ENCODE measurements around the gene SYNE1. TPM values are rescaled to one million over a fixed set of nuclear protein-coding genes. Genes with fewer than 3 reads are reported as not detected.

Gene SYNE1
- total RNA-seq, 3 donors from 2014 or later (not counting 1 experiment from before 2014, with no cell fraction given) = 489 to 570 (median 498) TPM

DNA sequence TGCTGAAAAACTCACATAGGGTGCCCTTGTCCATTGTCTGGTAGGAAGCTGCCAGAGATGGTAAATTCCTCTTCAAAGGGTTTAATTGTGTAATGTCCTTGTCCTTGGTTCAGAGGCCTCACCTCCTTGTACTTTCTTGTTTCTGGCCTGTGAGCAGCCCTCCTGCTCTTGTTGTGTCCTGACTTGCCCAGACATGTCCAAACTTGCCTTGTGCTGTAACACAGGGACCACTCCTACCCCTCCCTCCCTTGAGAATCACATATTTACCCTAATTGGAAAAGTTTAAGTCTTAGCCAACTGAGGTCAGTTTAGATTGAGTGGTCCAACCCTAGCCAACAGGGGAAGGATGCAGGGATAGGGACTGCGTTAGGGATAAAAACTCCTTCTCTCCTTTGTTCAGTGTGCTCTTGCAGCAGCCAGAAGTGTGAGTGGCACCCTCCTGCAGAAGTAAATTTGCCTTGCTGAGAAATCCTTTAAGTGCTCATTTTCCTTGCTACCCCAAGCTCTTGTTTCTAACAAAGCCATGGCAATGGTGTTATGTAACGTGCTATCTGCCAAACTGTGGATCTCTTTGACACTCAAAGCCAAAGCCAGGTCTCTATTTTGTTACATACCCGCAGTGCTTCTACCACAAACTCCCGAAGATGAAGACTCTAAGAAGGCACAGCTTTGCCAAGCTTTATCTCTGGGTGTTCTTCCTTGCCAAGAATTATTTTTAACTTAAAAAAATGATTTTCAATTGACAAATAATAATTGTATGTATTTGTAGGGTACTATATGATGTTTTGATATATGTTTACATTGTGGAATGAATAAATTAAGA, 415.1 kb downstream of the SYNE1 start:
- no peak for DNase-seq
- H3K27me3 ChIP-seq (ENCODE audit: control insufficient read depth, insufficient read depth, low read length) = no peaks in the 10 kb centered on the region
- Mint-ChIP-seq H3K27ac (peak overlapping the region in 1 of 2 donors; percentile 39), H3K4me1 (no peaks in the 10 kb centered on the region), H3K9me3 (peaks cover 6 to 9% of the 10 kb centered on the region in 2 donors), H3K4me3 (no peak overlapping the region), H3K27me3 (ENCODE audit: low read depth in 2 of 2) (no peaks in the 10 kb centered on the region), H3K36me3 (peaks cover 64% of the 10 kb centered on the region)
- 100% methylated on average over 4 of the region's 4 CpGs for WGBS (ENCODE audit: insufficient coverage)
- no peak for ATAC-seq
- TF ChIP-seq, protein P1, sequence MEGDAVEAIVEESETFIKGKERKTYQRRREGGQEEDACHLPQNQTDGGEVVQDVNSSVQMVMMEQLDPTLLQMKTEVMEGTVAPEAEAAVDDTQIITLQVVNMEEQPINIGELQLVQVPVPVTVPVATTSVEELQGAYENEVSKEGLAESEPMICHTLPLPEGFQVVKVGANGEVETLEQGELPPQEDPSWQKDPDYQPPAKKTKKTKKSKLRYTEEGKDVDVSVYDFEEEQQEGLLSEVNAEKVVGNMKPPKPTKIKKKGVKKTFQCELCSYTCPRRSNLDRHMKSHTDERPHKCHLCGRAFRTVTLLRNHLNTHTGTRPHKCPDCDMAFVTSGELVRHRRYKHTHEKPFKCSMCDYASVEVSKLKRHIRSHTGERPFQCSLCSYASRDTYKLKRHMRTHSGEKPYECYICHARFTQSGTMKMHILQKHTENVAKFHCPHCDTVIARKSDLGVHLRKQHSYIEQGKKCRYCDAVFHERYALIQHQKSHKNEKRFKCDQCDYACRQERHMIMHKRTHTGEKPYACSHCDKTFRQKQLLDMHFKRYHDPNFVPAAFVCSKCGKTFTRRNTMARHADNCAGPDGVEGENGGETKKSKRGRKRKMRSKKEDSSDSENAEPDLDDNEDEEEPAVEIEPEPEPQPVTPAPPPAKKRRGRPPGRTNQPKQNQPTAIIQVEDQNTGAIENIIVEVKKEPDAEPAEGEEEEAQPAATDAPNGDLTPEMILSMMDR (IDR thresholded peaks at IDR 0.05) = no peak
- H3K36me3 ChIP-seq (ENCODE audit: control insufficient read depth, insufficient read depth, low read length) = peaks cover 87% of the 10 kb centered on the region
- H3K4me3 ChIP-seq (ENCODE audit: low read length) = no peak overlapping the region
- H3K27ac ChIP-seq (ENCODE audit: low read length) = no peak overlapping the region
- no peaks in the 10 kb centered on the region for H3K4me1 ChIP-seq (ENCODE audit: control insufficient read depth, insufficient read depth, low read length)
- H3K9me3 ChIP-seq (ENCODE audit: control insufficient read depth, insufficient read depth, low read length) = peaks cover 8% of the 10 kb centered on the region
- intact Hi-C loops (cut with micrococcal nuclease) = no loop called here

DNA sequence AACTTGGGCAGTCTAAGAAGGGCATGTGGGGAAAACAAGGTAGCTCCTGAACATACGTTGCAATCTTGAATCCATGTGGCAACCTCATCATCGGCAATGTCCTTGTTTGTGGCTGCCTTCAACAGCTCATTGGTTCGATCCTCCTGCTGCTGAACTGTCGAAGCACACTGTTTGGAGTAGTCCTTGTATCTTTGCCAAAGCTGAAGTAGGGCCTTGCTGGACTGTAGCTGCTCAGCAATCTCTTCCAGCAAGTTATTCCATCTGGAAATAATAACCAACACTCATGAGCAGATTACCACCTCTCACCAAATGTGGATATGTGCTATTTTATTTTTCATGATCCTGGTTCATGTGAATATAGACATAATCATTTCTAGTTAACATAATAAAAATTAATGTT, 416.4 kb downstream of the SYNE1 start:
- ATAC-seq (no peak), DNase-seq (no peak)
- no peaks in the 10 kb centered on the region for H3K4me1 Mint-ChIP-seq
- peaks cover 62% of the 10 kb centered on the region for H3K36me3 Mint-ChIP-seq
- no peaks in the 10 kb centered on the region for H3K4me1 ChIP-seq (ENCODE audit: control insufficient read depth, insufficient read depth, low read length)
- H3K27me3 ChIP-seq (ENCODE audit: control insufficient read depth, insufficient read depth, low read length) = no peaks in the 10 kb centered on the region
- peak overlapping the region in 1 of 2 donors; percentile 27 for H3K27ac Mint-ChIP-seq
- no peak overlapping the region for H3K4me3 ChIP-seq (ENCODE audit: low read length)
- TF ChIP-seq, protein P1 (IDR thresholded peaks at IDR 0.05) = no peak
- peaks cover 6 to 9% of the 10 kb centered on the region in 2 donors for H3K9me3 Mint-ChIP-seq
- no peaks in the 10 kb centered on the region for H3K27me3 Mint-ChIP-seq (ENCODE audit: low read depth in 2 of 2)
- intact Hi-C loops (cut with micrococcal nuclease) = no loop called here
- H3K36me3 ChIP-seq (ENCODE audit: control insufficient read depth, insufficient read depth, low read length) = peaks cover 87% of the 10 kb centered on the region
- 97% methylated on average over 4 of the region's 4 CpGs for WGBS (ENCODE audit: insufficient coverage)
- no peak overlapping the region for H3K4me3 Mint-ChIP-seq
- H3K27ac ChIP-seq (ENCODE audit: low read length) = no peak overlapping the region
- H3K9me3 ChIP-seq (ENCODE audit: control insufficient read depth, insufficient read depth, low read length) = peaks cover 8% of the 10 kb centered on the region

DNA sequence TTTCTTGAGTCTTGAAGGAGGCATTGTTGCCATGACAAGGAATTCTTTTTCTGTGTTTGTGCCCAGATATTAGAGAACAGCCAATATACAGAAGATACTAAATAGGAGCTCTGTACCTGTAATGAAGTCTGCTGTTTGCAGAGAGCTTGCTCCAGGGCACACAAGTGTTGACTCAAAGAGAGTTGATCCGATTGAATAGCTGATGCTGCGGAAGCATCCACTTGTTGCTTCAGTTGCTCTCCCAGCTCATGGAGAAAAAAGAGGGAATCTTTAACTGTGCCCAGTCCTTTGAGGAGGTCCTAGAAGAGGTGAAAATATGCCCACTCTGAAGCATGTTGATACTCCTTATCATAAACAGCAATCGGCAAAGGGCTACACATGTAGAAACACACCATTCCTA, 418.3 kb downstream of the SYNE1 start:
- H3K27ac Mint-ChIP-seq = no peak overlapping the region
- intact Hi-C loops (cut with micrococcal nuclease) = no loop called here

More for the DNA sequence above, 418.3 kb downstream of the SYNE1 start:
- H3K9me3 Mint-ChIP-seq = peaks cover 6 to 9% of the 10 kb centered on the region in 2 donors
- peaks cover 85% of the 10 kb centered on the region for H3K36me3 ChIP-seq (ENCODE audit: control insufficient read depth, insufficient read depth, low read length)
- peaks cover 48% of the 10 kb centered on the region for H3K36me3 Mint-ChIP-seq
- H3K4me3 ChIP-seq (ENCODE audit: low read length) = no peak overlapping the region
- H3K27ac ChIP-seq (ENCODE audit: low read length) = no peak overlapping the region
- TF ChIP-seq, protein P1 (IDR thresholded peaks at IDR 0.05) = no peak
- ATAC-seq (no peak), DNase-seq (no peak)
- no peaks in the 10 kb centered on the region for H3K4me1 ChIP-seq (ENCODE audit: control insufficient read depth, insufficient read depth, low read length)
- H3K9me3 ChIP-seq (ENCODE audit: control insufficient read depth, insufficient read depth, low read length) = peaks cover 8% of the 10 kb centered on the region
- no peaks in the 10 kb centered on the region for H3K27me3 ChIP-seq (ENCODE audit: control insufficient read depth, insufficient read depth, low read length)
- H3K4me3 Mint-ChIP-seq = no peak overlapping the region
- 98% methylated on average over 3 of the region's 3 CpGs for WGBS (ENCODE audit: insufficient coverage)
- H3K27me3 Mint-ChIP-seq (ENCODE audit: low read depth in 2 of 2) = no peaks in the 10 kb centered on the region
- no peaks in the 10 kb centered on the region for H3K4me1 Mint-ChIP-seq

Data from natural killer cell (primary cell).